GM21423 (cell line): ENCODE measurements around the gene LAMB1.

Experiments used
- ATAC-seq: cut with Tn5 transposase; IDR thresholded peaks from one replicate; pipeline ENCODE4 v1.9.1; 2021; ENCODE audit warnings: mild to moderate bottlenecking, moderate library complexity; ENCODE audit not compliant: unreplicated experiment

Gene LAMB1

GRCh38 chr7:107884066-107884818 lies 118.7 kb downstream of the LAMB1 start:
- no peak for ATAC-seq

DNA sequence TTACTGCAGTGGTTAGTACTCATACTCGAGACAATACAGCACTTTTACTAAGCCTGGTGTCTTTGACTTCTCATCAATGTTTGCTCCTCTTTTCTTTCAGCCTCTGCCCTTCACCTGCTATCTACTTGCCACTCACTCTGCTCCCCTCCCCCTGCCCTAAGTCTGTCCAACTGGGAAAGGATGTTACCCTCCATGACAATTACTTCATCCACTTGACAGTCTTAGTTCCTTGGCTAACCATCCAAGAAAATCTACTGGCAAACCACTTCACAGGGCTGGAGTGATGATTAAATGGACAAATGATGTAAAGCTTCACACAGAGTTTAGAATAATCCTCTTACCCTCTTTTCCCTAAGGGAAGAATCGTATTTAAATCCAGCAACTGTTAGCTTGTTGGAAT lies 120.2 kb downstream of the LAMB1 start:
- no peak for ATAC-seq

DNA sequence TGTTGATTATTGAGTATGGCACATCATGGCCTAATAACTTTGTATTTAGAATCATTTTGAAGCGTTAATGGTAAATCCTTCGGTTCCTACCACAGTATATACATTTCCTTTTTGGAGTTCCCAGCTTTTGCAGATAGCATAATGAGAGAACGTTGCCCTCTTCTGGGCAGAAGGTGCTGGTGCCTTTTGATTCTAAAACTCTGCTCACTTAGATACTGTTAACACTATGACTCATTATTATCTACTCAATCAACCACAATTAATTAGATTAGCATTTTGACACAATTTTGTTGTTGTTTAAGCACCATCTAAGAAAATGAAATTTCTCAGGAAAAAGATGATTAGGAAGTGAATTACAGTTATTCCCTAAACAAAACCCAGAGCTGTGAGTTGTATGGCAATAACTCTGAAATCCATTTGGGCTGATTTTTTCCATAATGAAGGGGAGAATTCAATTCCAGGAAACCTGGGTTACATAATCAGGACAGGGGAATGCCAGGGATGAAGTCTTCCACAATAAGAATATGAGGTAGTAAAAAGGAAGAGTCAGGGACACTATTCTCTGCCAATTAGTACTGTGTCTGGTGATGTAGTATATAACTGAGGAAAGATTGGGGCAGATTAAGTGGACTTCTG lies 123.4 kb downstream of the LAMB1 start:
- ATAC-seq, result peak; percentile 74

DNA sequence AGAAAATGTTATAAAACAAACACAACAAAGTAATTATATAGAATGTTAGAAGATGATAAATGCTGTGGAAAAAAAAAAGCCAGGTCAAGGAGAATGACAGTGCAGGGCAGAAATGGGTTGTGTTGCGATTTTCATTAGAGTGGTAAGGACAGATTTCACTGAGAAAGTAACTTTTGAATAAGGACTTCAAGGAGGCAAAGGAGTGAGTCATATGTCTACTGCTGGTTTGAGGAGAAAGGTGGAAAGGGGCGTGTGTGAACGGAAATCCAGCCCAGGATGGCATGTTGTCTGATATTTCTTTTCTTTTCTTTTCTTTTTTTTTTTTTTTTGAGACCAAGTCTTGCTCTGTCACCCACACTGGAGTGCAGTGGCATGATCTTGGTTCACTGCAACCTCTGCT lies 124.3 kb downstream of the LAMB1 start:
- no peak for ATAC-seq

- no peak for ATAC-seq
Measured at GRCh38 chr7:107877731-107878382, 125.1 kb downstream of the LAMB1 start.

GRCh38 chr7:107876916-107877315 lies 126.0 kb downstream of the LAMB1 start:
- no peak for ATAC-seq

DNA sequence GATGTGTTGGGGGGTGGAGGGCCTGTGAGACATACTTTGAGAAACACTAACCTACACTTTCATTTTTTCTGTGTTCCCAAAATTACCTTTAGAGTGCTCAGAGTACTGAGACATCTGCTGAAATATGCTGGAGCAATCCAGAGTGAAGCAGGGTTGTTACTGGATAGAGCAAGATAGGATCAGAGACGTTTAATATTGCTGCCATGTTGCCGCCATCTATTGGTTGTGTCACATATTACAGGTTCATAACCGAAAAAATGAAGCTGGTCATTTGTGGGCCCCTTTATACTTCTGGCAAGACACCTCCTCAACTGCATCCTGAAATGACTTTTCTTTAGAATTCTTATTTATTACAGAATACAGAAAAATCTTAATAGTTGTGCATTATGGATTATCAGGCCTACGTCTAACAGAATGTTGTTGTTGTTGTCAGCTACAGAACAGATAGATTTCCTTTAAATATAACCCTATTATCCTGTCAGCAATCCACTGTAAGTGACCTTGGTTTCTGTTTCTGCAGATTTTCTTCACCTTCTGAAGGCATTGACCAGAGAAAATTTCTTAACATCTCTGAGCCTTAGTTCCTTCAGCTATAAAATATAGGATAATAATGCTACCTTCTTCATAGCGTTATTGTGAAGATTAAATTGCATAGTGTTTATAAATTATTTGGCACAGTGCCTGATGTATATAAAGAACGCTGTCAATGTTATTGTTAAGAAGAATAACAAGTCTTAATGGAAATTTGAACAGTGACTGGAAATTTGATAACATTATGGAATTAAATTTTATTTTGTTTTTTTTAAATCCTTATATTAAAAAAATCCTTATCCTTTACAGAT lies 128.1 kb downstream of the LAMB1 start:
- peak; percentile 71 for ATAC-seq

- ATAC-seq, result no peak
Measured at GRCh38 chr7:107874111-107874510, 128.8 kb downstream of the LAMB1 start.
